ENCODE data around the gene PPP2R3A. TPM values are rescaled to one million over a fixed set of nuclear protein-coding genes. Genes with fewer than 3 reads are reported as not detected.
A peak's percentile ranks its signal among the peaks of the same experiment; 100 is the strongest.

Gene PPP2R3A
- total RNA-seq = 10 to 100 TPM in 7 of 8 experiments, 1 to 10 TPM in 1; 5.7 to 23.5 (median 18.8) TPM

GRCh38 chr3:135965506-135966270 lies at the start of gene PPP2R3A:
Gene PPP2R3A, plus strand, starts transcription at chr3:135965728. Its CDS starts 35,771 bp downstream, at chr3:136001499.
- 0% methylated on average over 1 of the region's 83 CpGs; no CpG with 5 or more reads in 8 of the 10 experiments for WGBS, 10 experiments
- peak; percentile 82 to 89 (median 86) for ATAC-seq (replicated peaks in 6 of 8)
- peak within 1 kb of the TSS; percentile 80 to 82 for H3K27ac ChIP-seq
- in situ Hi-C loops (cut with MboI; ENCODE audit: low pct_unique_long_range_greater_than_20kb in 2 of 9, low sequenced_read_pairs in 9 of 9, unreplicated experiment in 9 of 9) = no loop called here
- H3K4me1 ChIP-seq (replicated peaks in 1 of 2) = peaks cover 11 to 15% of the 10 kb centered on the region in 2 donors
- peak within 1 kb of the TSS; percentile 48 to 66 (median 65) for H3K4me3 ChIP-seq

- no peak overlapping the region for H3K4me3 ChIP-seq
- in situ Hi-C loops (cut with MboI; ENCODE audit: low pct_unique_long_range_greater_than_20kb in 2 of 9, low sequenced_read_pairs in 9 of 9, unreplicated experiment in 9 of 9) = loop anchor here in 5 of 9 experiments (10.0 to 25.0 kb wide), 2 partner anchors 121 to 128 kb away; no protein-coding TSS in a partner anchor
- no peak overlapping the region for H3K27ac ChIP-seq
- H3K4me1 ChIP-seq (replicated peaks in 1 of 2) = peaks cover 0 to 2% of the 10 kb centered on the region in 2 donors
- no peak for ATAC-seq (replicated peaks in 6 of 8)
- WGBS, 10 experiments = 48 to 100% (median 91%) methylated on average over 1 to 4 of the region's 4 CpGs
Observed at GRCh38 chr3:135916310-135916709, 49.2 kb upstream of the PPP2R3A start.

- WGBS, 10 experiments = 12 to 80% (median 64%) methylated on average over 1 to 3 of the region's 3 CpGs; no CpG with 5 or more reads in 2 of the 10 experiments
- in situ Hi-C loops (cut with MboI; ENCODE audit: low pct_unique_long_range_greater_than_20kb in 2 of 9, low sequenced_read_pairs in 9 of 9, unreplicated experiment in 9 of 9) = loop anchor here in 5 of 9 experiments (10.0 to 25.0 kb wide), 2 partner anchors 120 to 128 kb away; no protein-coding TSS in a partner anchor
- no peak overlapping the region for H3K27ac ChIP-seq
- H3K4me1 ChIP-seq (replicated peaks in 1 of 2) = no peaks in the 10 kb centered on the region
- H3K4me3 ChIP-seq = no peak overlapping the region
- ATAC-seq (replicated peaks in 6 of 8) = peak in 2 of 8 experiments; percentile 16 to 19
Observed at GRCh38 chr3:135917076-135917475, 48.5 kb upstream of the PPP2R3A start.

GRCh38 chr3:135917927-135918597 lies 47.5 kb upstream of the PPP2R3A start:
- Histone ChIP-seq H3K4me3 (no peak overlapping the region), H3K27ac (no peak overlapping the region), H3K4me1 (replicated peaks in 1 of 2) (no peaks in the 10 kb centered on the region)
- ATAC-seq (replicated peaks in 6 of 8) = peak in 3 of 8 experiments; percentile 71 to 89 (median 81)
- WGBS, 10 experiments = 38 to 100% (median 94%) methylated on average over 1 to 8 of the region's 8 CpGs
- in situ Hi-C loops (cut with MboI; ENCODE audit: low pct_unique_long_range_greater_than_20kb in 2 of 9, low sequenced_read_pairs in 9 of 9, unreplicated experiment in 9 of 9) = loop anchor here in 5 of 9 experiments (10.0 to 25.0 kb wide), 2 partner anchors 119 to 127 kb away; no protein-coding TSS in a partner anchor

GRCh38 chr3:135918600-135918999 lies 46.9 kb upstream of the PPP2R3A start:
- Histone ChIP-seq H3K4me3 (no peak overlapping the region), H3K4me1 (replicated peaks in 1 of 2) (no peaks in the 10 kb centered on the region), H3K27ac (no peak overlapping the region)
- WGBS, 10 experiments = 0 to 80% (median 63%) methylated on average over 1 of the region's 1 CpG; no CpG with 5 or more reads in 1 of the 10 experiments
- ATAC-seq (replicated peaks in 6 of 8) = peak in 3 of 8 experiments; percentile 68 to 75 (median 72)
- in situ Hi-C loops (cut with MboI; ENCODE audit: low pct_unique_long_range_greater_than_20kb in 2 of 9, low sequenced_read_pairs in 9 of 9, unreplicated experiment in 9 of 9) = loop anchor here in 5 of 9 experiments (10.0 to 25.0 kb wide), 2 partner anchors 119 to 126 kb away; no protein-coding TSS in a partner anchor

- WGBS, 10 experiments = 50 to 100% (median 82%) methylated on average over 1 to 2 of the region's 2 CpGs; no CpG with 5 or more reads in 3 of the 10 experiments
- no peaks in the 10 kb centered on the region for H3K4me1 ChIP-seq (replicated peaks in 1 of 2)
- H3K4me3 ChIP-seq = no peak overlapping the region
- in situ Hi-C loops (cut with MboI; ENCODE audit: low pct_unique_long_range_greater_than_20kb in 2 of 9, low sequenced_read_pairs in 9 of 9, unreplicated experiment in 9 of 9) = loop anchor here in 2 of 9 experiments (25.0 kb wide), 1 partner anchor 117 kb away; no protein-coding TSS in a partner anchor
- H3K27ac ChIP-seq = no peak overlapping the region
- ATAC-seq (replicated peaks in 6 of 8) = no peak
Observed at GRCh38 chr3:135920275-135920674, 45.3 kb upstream of the PPP2R3A start.

GRCh38 chr3:135922903-135923250 lies 42.7 kb upstream of the PPP2R3A start:
- ATAC-seq (replicated peaks in 6 of 8) = no peak
- H3K4me1 ChIP-seq (replicated peaks in 1 of 2) = no peaks in the 10 kb centered on the region
- no peak overlapping the region for H3K4me3 ChIP-seq
- no peak overlapping the region for H3K27ac ChIP-seq
- WGBS, 10 experiments = 87 to 100% (median 100%) methylated on average over 1 to 3 of the region's 3 CpGs; no CpG with 5 or more reads in 3 of the 10 experiments
- in situ Hi-C loops (cut with MboI; ENCODE audit: low pct_unique_long_range_greater_than_20kb in 2 of 9, low sequenced_read_pairs in 9 of 9, unreplicated experiment in 9 of 9) = loop anchor here in 2 of 9 experiments (25.0 kb wide), 1 partner anchor 114 kb away; no protein-coding TSS in a partner anchor

- H3K4me1 ChIP-seq (replicated peaks in 1 of 2) = no peaks in the 10 kb centered on the region
- no peak for ATAC-seq (replicated peaks in 6 of 8)
- in situ Hi-C loops (cut with MboI; ENCODE audit: low pct_unique_long_range_greater_than_20kb in 2 of 9, low sequenced_read_pairs in 9 of 9, unreplicated experiment in 9 of 9) = loop anchor here in 2 of 9 experiments (25.0 kb wide), 1 partner anchor 113 kb away; no protein-coding TSS in a partner anchor
- WGBS, 10 experiments = 83 to 100% methylated on average over 1 of the region's 1 CpG; no CpG with 5 or more reads in 8 of the 10 experiments
- no peak overlapping the region for H3K4me3 ChIP-seq
- no peak overlapping the region for H3K27ac ChIP-seq
Observed at GRCh38 chr3:135924506-135924905, 41.0 kb upstream of the PPP2R3A start.

- Histone ChIP-seq H3K27ac (no peak overlapping the region), H3K4me3 (no peak overlapping the region), H3K4me1 (replicated peaks in 1 of 2) (no peaks in the 10 kb centered on the region)
- ATAC-seq (replicated peaks in 6 of 8) = no peak
- 74 to 97% (median 90%) methylated on average over 1 to 3 of the region's 3 CpGs; no CpG with 5 or more reads in 4 of the 10 experiments for whole genome bisulfite sequencing, 10 experiments
- in situ Hi-C loops (cut with MboI; ENCODE audit: low pct_unique_long_range_greater_than_20kb in 2 of 9, low sequenced_read_pairs in 9 of 9, unreplicated experiment in 9 of 9) = no loop called here
Observed at GRCh38 chr3:135926664-135927063, 38.9 kb upstream of the PPP2R3A start.

- H3K4me3 ChIP-seq = no peak overlapping the region
- in situ Hi-C loops (cut with MboI; ENCODE audit: low pct_unique_long_range_greater_than_20kb in 2 of 9, low sequenced_read_pairs in 9 of 9, unreplicated experiment in 9 of 9) = no loop called here
- no peaks in the 10 kb centered on the region for H3K4me1 ChIP-seq (replicated peaks in 1 of 2)
- no peak overlapping the region for H3K27ac ChIP-seq
- 0 to 86% methylated on average over 1 of the region's 1 CpG; no CpG with 5 or more reads in 8 of the 10 experiments for WGBS, 10 experiments
- peak in 3 of 8 experiments; percentile 78 to 93 (median 84) for ATAC-seq (replicated peaks in 6 of 8)
Observed at GRCh38 chr3:135927155-135927554, 38.4 kb upstream of the PPP2R3A start.

- in situ Hi-C loops (cut with MboI; ENCODE audit: low pct_unique_long_range_greater_than_20kb in 2 of 9, low sequenced_read_pairs in 9 of 9, unreplicated experiment in 9 of 9) = no loop called here
- WGBS, 10 experiments = 0 to 100% (median 83%) methylated on average over 1 of the region's 1 CpG; no CpG with 5 or more reads in 1 of the 10 experiments
Observed at GRCh38 chr3:135929670-135930069, 35.9 kb upstream of the PPP2R3A start.

GRCh38 chr3:135930255-135930654 lies 35.3 kb upstream of the PPP2R3A start:
- WGBS, 10 experiments = 13 to 100% (median 66%) methylated on average over 1 of the region's 1 CpG; no CpG with 5 or more reads in 2 of the 10 experiments
- in situ Hi-C loops (cut with MboI; ENCODE audit: low pct_unique_long_range_greater_than_20kb in 2 of 9, low sequenced_read_pairs in 9 of 9, unreplicated experiment in 9 of 9) = no loop called here
- H3K4me3 ChIP-seq = no peak overlapping the region
- ATAC-seq (replicated peaks in 6 of 8) = peak in 1 of 8 experiments; percentile 23
- H3K4me1 ChIP-seq (replicated peaks in 1 of 2) = no peaks in the 10 kb centered on the region
- H3K27ac ChIP-seq = no peak overlapping the region

More at GRCh38 chr3:135929670-135930069, 35.9 kb upstream of the PPP2R3A start:
- peak in 3 of 8 experiments; percentile 18 to 72 (median 72) for ATAC-seq (replicated peaks in 6 of 8)
- no peak overlapping the region for H3K27ac ChIP-seq
- H3K4me1 ChIP-seq (replicated peaks in 1 of 2) = no peaks in the 10 kb centered on the region
- H3K4me3 ChIP-seq = no peak overlapping the region
